Loucy (cell line): ENCODE results near the gene CDK18.

ENCODE experiments used
- EZH2phosphoT487 ChIP-seq: fragments of 200-600 bp; IDR thresholded peaks from 2 replicates; pipeline ENCODE4 v1.6.1; 2018; ENCODE audit warnings: antibody characterized with exemption, mild to moderate bottlenecking, moderate library complexity, borderline replicate concordance
- TF ChIP-seq, protein P1 (sequence below): fragments of 200-600 bp; sonication (generic); conservative IDR thresholded peaks from 2 replicates; pipeline ENCODE4 v1.5.1; 2014; ENCODE audit warnings: mild to moderate bottlenecking, antibody characterized with exemption, low read length

DNA sequence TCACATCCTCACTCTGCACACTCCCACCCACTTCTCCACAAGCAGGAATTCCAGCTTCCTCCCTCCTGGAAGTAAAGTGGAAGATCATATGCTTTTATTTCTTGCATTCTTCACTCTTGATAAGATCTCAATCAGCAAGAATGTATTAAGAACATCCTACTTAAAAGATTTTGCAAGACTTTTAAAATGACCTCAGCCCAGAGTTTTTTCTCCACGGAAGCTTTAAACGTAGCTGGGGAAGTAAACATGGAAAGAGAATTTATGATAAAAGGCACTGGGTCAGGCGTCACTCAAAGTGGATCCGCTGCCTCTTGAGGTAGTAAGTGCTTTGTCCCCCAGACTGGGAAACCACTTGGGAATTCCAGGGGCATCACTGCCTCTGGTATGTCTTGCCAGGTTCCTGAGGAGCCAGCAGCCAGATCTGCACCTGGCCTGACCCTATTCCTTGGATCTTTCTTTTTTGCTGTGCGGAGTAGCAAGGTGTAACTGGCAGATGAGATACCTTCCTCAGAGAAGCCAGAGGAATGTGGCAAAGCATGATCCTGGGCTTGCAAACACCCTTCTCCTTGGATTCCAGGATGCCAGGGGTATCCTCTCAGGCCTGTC is 33.9 kb downstream of the CDK18 start:
- TF ChIP-seq, protein P1, sequence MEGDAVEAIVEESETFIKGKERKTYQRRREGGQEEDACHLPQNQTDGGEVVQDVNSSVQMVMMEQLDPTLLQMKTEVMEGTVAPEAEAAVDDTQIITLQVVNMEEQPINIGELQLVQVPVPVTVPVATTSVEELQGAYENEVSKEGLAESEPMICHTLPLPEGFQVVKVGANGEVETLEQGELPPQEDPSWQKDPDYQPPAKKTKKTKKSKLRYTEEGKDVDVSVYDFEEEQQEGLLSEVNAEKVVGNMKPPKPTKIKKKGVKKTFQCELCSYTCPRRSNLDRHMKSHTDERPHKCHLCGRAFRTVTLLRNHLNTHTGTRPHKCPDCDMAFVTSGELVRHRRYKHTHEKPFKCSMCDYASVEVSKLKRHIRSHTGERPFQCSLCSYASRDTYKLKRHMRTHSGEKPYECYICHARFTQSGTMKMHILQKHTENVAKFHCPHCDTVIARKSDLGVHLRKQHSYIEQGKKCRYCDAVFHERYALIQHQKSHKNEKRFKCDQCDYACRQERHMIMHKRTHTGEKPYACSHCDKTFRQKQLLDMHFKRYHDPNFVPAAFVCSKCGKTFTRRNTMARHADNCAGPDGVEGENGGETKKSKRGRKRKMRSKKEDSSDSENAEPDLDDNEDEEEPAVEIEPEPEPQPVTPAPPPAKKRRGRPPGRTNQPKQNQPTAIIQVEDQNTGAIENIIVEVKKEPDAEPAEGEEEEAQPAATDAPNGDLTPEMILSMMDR, result no peak
- TF ChIP-seq EZH2phosphoT487, result no peak
